Limb (tissue), 2 donors: ENCODE measurements around the gene IGSF21.

ENCODE experiments used
- DNase-seq, 2 donors: peaks; one replicate each; pipeline ENCODE4 v3.0.0-alpha.2; 2016; ENCODE audit errors: extremely low spot score in 2 of 2

Gene IGSF21

DNA sequence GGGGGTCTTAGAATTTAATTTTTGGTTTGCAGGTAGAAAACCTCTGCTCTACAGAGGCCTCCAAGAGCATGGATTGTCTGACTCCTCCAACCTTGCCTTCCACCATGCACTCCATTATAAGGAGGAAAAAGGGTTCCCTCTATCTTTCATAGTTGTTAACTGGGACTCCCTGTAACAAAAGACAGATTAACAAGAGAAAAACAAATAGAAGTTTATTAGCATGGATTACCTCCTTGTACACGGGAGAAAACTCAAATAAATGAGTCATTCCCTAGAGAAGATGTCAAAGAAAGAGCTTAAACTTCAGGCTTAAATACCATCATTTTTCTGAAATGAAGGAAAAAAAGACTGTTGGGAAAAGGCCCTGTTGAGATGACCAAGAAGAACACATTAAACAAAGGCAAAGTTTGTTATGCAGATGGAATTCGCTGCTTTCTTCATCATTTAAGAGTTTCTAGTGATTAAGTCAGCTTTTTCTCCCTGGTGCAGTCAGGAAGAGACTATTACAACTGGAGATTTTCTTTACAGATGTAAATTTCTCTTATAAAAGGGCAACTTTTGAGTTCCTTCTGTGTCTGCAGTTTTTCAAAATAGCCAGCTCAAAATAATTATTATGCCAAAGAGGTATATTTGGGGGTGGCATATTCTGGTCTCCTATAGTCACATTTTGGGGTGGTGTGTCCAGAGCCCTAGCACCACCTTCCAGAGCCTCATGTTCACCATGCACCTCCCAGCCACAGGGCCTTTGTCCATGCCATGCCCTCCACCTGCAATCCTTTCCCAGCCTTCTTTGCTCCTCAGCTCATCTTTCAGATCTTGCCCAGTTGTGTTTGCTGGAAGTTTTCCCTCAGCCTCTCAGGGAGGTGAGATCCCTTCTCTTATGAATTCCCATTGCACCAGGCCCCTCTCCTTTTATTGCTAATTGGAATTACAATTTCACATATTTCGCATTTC lies 310.0 kb downstream of the IGSF21 start:
- DNase-seq = no peak

GRCh38 chr1:18419113-18419844 lies 311.7 kb downstream of the IGSF21 start:
- DNase-seq = no peak

GRCh38 chr1:18419845-18420184 lies 312.2 kb downstream of the IGSF21 start:
- DNase-seq = no peak

DNA sequence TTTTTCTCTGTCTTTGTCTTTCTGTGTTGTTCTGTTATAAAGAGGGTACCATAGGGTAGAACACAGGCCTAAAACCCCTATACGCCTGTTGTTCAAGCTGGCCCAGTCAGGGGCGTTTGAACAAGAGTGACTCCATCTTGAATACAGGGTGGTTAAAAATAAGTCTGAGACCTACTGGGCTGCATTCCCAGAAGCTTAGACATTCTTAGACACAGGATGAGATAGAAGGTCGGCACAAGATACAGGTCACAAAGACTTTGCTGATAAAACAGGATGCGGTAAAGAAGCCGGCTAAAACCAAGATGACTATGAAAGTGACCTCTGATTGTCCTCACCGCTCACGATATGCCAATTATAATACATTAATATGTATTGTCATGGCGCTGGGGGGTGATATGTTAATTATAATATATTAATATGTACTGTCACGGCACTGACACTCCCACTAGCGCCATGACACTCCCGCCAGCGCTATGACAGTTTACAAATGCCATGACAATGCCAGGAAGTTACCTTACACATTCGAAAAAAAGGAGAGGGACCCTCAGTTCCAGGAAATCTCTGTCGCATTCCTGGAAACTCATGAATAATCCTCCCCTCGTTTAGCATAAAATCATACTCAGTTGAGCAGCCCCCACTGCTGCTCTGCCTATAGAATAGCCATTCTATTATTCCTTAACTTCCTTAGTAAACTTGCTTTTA lies 314.6 kb downstream of the IGSF21 start:
- DNase-seq = no peak

DNA sequence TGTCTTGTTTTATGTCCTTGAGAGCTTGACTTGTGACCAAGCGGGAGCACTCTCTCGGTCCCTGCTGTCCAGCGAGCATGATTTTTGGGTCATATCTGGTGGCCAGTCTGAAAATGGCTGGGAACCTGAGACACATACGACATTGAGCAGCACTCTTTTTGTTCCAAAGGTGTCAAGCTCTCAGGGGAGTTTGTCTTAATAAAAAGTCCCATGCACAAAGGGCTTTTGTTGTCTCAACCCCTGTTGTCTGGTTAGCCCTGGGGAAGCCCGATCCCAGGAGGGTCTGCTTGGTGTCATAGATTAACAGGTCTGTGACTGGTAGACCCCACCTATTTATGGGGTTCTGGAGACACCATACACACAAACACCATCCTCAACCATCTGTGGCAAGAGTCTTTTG lies 315.4 kb downstream of the IGSF21 start:
- no peak for DNase-seq

- no peak for DNase-seq
Observed at GRCh38 chr1:18426580-18426979, 319.0 kb downstream of the IGSF21 start.
